ENCODE data around the gene SUMF2. TPM values are rescaled to one million over a fixed set of nuclear protein-coding genes. Genes with fewer than 3 reads are reported as not detected.

SUMF2 gene
- total RNA-seq, 1 experiment from 2014 or later: 89.2 TPM

DNA sequence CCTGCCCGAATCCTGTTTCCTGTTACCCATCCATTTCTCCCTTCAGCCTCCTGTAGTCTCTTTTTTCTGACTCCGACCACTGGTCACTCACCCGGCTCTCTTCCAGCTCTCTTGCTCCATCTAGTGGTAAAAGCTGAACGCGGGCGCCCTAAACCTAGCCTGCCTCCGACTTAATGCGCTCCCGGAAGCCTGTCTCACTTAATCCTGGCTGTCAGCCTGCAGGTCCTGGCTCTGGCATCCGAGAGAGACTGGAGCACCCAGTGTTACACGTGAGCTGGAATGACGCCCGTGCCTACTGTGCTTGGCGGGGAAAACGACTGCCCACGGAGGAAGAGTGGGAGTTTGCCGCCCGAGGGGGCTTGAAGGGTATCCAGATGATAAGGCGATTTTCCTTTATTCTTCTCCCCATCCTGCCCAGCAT is 10.3 kb downstream of the SUMF2 start:
- peak; percentile 97 for TF ChIP-seq CTCF (conservative IDR thresholded peaks at IDR 0.05)
- Histone ChIP-seq H3T11ph (ENCODE audit: low read length) (no peak overlapping the region), H3K4ac (ENCODE audit: low read depth, low read length) (no peak overlapping the region), H3K56ac (ENCODE audit: insufficient read length, low read depth, low read length) (no peak overlapping the region), H4K5ac (ENCODE audit: insufficient read length, low read depth, low read length) (no peak overlapping the region), H2BK120ac (ENCODE audit: low read depth, low read length, poor library complexity, severe bottlenecking) (no peak overlapping the region), H2AK5ac (ENCODE audit: insufficient read length, low read length) (no peak overlapping the region), H2BK15ac (ENCODE audit: low read depth, low read length) (no peak overlapping the region), H2BK12ac (ENCODE audit: insufficient read length, low read depth, low read length) (no peak overlapping the region), H3K14ac (ENCODE audit: insufficient read depth, low read length) (no peak overlapping the region), H3K27ac (ENCODE audit: insufficient read length, low read depth, low read length) (no peak overlapping the region), H4K8ac (replicated peaks; ENCODE audit: insufficient read length, low read depth, low read length) (no peak overlapping the region), H3K4me2 (ENCODE audit: insufficient read depth, insufficient read length, low read length) (no peak overlapping the region), H3K79me2 (ENCODE audit: insufficient read depth, low read length) (no peaks in the 10 kb centered on the region), H3K9ac (ENCODE audit: extremely low read depth, insufficient read length, low read length) (no peak overlapping the region), H3K18ac (ENCODE audit: insufficient read length, low read depth, low read length) (no peak overlapping the region), H4K91ac (ENCODE audit: insufficient read length, low read depth, low read length) (no peak overlapping the region), H2AFZ (ENCODE audit: low read length) (no peak overlapping the region), H3K27me3 (ENCODE audit: insufficient read depth, low read length) (no peaks in the 10 kb centered on the region), H3K4me1 (ENCODE audit: insufficient read depth, low read length) (no peaks in the 10 kb centered on the region), H3K79me1 (ENCODE audit: insufficient read depth, low read depth, low read length, poor library complexity, severe bottlenecking) (peaks cover 2% of the 10 kb centered on the region), H2BK5ac (ENCODE audit: insufficient read length, low read length) (no peak overlapping the region), H3K23me2 (ENCODE audit: insufficient read length, low read depth, low read length, poor library complexity, severe bottlenecking) (no peaks in the 10 kb centered on the region), H3K23ac (ENCODE audit: insufficient read length, low read depth, low read length) (no peak overlapping the region), H2BK20ac (ENCODE audit: low read depth, low read length, poor library complexity, severe bottlenecking) (no peak overlapping the region), H4K20me1 (ENCODE audit: control insufficient read depth, insufficient read depth, insufficient read length) (no peaks in the 10 kb centered on the region), H3K9me3 (ENCODE audit: control insufficient read depth, low read depth, low read length) (no peaks in the 10 kb centered on the region)
- Mint-ChIP-seq H3K9me3 (no peaks in the 10 kb centered on the region; a peak in 1 of 5 replicates), H3K4me1 (peaks cover 3% of the 10 kb centered on the region in 2 experiments), H3K27me3 (ENCODE audit: low read depth) (no peaks in the 10 kb centered on the region), H3K36me3 (ENCODE audit: insufficient read depth in 1 of 3, low read depth in 3 of 3) (peaks cover 36 to 50% (median 45%) of the 10 kb centered on the region in 3 experiments), H3K4me3 (no peak overlapping the region), H3K27ac (peak overlapping the region; percentile 94 to 99 (median 97); a peak in 6 of 7 replicates)
- peak; percentile 87 for DNase-seq
- no CpG with 5 or more reads among the region's 19 CpGs for WGBS (ENCODE audit: extremely low coverage, insufficient read length, low lambda C conversion rate)

All from H9 (cell line).